Measurements from ENCODE around the gene ARHGEF33.
"Not testable (repeated sequence)": the region's sequence is repeated elsewhere in the genome, so short reads cannot be mapped to it uniquely, and the experiment has no call there.

ARHGEF33 gene

GRCh38 chr2:38911191-38911590 lies 21.5 kb downstream of the ARHGEF33 start:
- no peak for DNase-seq

- no peak for DNase-seq
These were observed 22.9 kb downstream of the ARHGEF33 start for GRCh38 chr2:38912619-38913018.

- DNase-seq, result no peak
These were observed 32.7 kb downstream of the ARHGEF33 start for GRCh38 chr2:38922389-38922788.

GRCh38 chr2:38922902-38923301 lies 33.2 kb downstream of the ARHGEF33 start:
- DNase-seq, result no peak

GRCh38 chr2:38925982-38926381 lies 36.3 kb downstream of the ARHGEF33 start:
- DNase-seq, result no peak

- no peak for DNase-seq
These were observed 40.9 kb downstream of the ARHGEF33 start for GRCh38 chr2:38930600-38930999.

- no peak for DNase-seq
These were observed 42.9 kb downstream of the ARHGEF33 start for GRCh38 chr2:38932586-38932985.

- DNase-seq, result no peak
These were observed 44.0 kb downstream of the ARHGEF33 start for GRCh38 chr2:38933653-38934052.

GRCh38 chr2:38934742-38935141 lies 45.1 kb downstream of the ARHGEF33 start:
- DNase-seq, result no peak

- DNase-seq, result no peak
These were observed 46.0 kb downstream of the ARHGEF33 start for GRCh38 chr2:38935568-38936172.

- DNase-seq, result not testable (repeated sequence)
These were observed 46.8 kb downstream of the ARHGEF33 start for GRCh38 chr2:38936516-38936915.

GRCh38 chr2:38937548-38937947 lies 47.9 kb downstream of the ARHGEF33 start:
- no peak for DNase-seq

- no peak for DNase-seq
These were observed 51.1 kb downstream of the ARHGEF33 start for GRCh38 chr2:38940746-38941145.

- no peak for DNase-seq
These were observed 54.1 kb downstream of the ARHGEF33 start for GRCh38 chr2:38943784-38944183.

- DNase-seq, result no peak
These were observed 55.7 kb downstream of the ARHGEF33 start for GRCh38 chr2:38945372-38945771.

- no peak for DNase-seq
These were observed 56.2 kb downstream of the ARHGEF33 start for GRCh38 chr2:38945911-38946310.

- peak; percentile 69 for DNase-seq
These were observed 57.9 kb downstream of the ARHGEF33 start for GRCh38 chr2:38947241-38948239.

GRCh38 chr2:38948387-38948882 lies 58.8 kb downstream of the ARHGEF33 start:
- no peak for DNase-seq

GRCh38 chr2:38948995-38949394 lies 59.3 kb downstream of the ARHGEF33 start:
- DNase-seq, result no peak

- no peak for DNase-seq
These were observed 62.1 kb downstream of the ARHGEF33 start for GRCh38 chr2:38951766-38952165.

- no peak for DNase-seq
These were observed 68.3 kb downstream of the ARHGEF33 start for GRCh38 chr2:38957972-38958371.

GRCh38 chr2:38959466-38959865 lies 69.8 kb downstream of the ARHGEF33 start:
- no peak for DNase-seq

GRCh38 chr2:38959938-38960608 lies 70.4 kb downstream of the ARHGEF33 start:
- peak; percentile 66 for DNase-seq
